T1000 (cell line): ENCODE data around the gene RASA4B.
"Not testable (repeated sequence)": the region's sequence is repeated elsewhere in the genome, so short reads cannot be mapped to it uniquely, and the experiment has no call there.

Experiments
- DNase-seq: peaks from one replicate; lab custom pipeline; 2025; ENCODE audit warnings: mixed read lengths; lab: John Stamatoyannopoulos, UW

The RASA4B gene

GRCh38 chr7:102511860-102512522 is 5.6 kb downstream of the RASA4B start:
- not testable (repeated sequence) for DNase-seq

GRCh38 chr7:102510575-102510974 is 7.0 kb downstream of the RASA4B start:
- not testable (repeated sequence) for DNase-seq

- DNase-seq: not testable (repeated sequence)
Measured at GRCh38 chr7:102507410-102508088, 10.0 kb downstream of the RASA4B start.

GRCh38 chr7:102505298-102506185 is 12.0 kb downstream of the RASA4B start:
- DNase-seq: not testable (repeated sequence)

- DNase-seq: not testable (repeated sequence)
Measured at GRCh38 chr7:102503141-102503540, 14.4 kb downstream of the RASA4B start.

- not testable (repeated sequence) for DNase-seq
Measured at GRCh38 chr7:102498321-102498720, 19.3 kb downstream of the RASA4B start.

- DNase-seq: not testable (repeated sequence)
Measured at GRCh38 chr7:102497308-102497707, 20.3 kb downstream of the RASA4B start.

- DNase-seq: not testable (repeated sequence)
Measured at GRCh38 chr7:102496861-102497260, 20.7 kb downstream of the RASA4B start.

GRCh38 chr7:102494473-102495149 is 23.0 kb downstream of the RASA4B start:
- DNase-seq: not testable (repeated sequence)

GRCh38 chr7:102494026-102494425 is 23.6 kb downstream of the RASA4B start:
- not testable (repeated sequence) for DNase-seq

GRCh38 chr7:102493220-102493935 is 24.2 kb downstream of the RASA4B start:
- DNase-seq: not testable (repeated sequence)

- DNase-seq: not testable (repeated sequence)
Measured at GRCh38 chr7:102490529-102491075, 27.0 kb downstream of the RASA4B start.

GRCh38 chr7:102484317-102484716 is 33.3 kb downstream of the RASA4B start:
- DNase-seq: not testable (repeated sequence)

GRCh38 chr7:102481962-102482361 is 35.6 kb downstream of the RASA4B start:
- not testable (repeated sequence) for DNase-seq

GRCh38 chr7:102479982-102480637 is 37.5 kb downstream of the RASA4B start:
- DNase-seq: not testable (repeated sequence)

- not testable (repeated sequence) for DNase-seq
Measured at GRCh38 chr7:102479209-102479584, 38.4 kb downstream of the RASA4B start.

- DNase-seq: not testable (repeated sequence)
Measured at GRCh38 chr7:102478314-102479208, 39.0 kb downstream of the RASA4B start, which contains the start of gene POLR2J. Gene POLR2J (minus strand): TSS chr7:102478922. CDS start chr7:102478860, 62 bp downstream.

GRCh38 chr7:102474736-102475435 is 42.7 kb downstream of the RASA4B start:
- DNase-seq: not testable (repeated sequence)
